WERI-Rb-1 (cell line): ENCODE measurements around the gene RTN4.
"Not testable (repeated sequence)": the region's sequence is repeated elsewhere in the genome, so short reads cannot be mapped to it uniquely, and the experiment has no call there.

Experiments used
- DNase-seq: peaks from one replicate; pipeline ENCODE4 v3.0.0-alpha.2; 2020
- H3K27ac ChIP-seq: fragments of 250-450 bp; sonication (Bioruptor Pico); 2 replicates; pipeline ENCODE4 v1.5.1; 2020; ENCODE audit warnings: mild to moderate bottlenecking, moderate library complexity
- H3K27me3 ChIP-seq: fragments of 250-450 bp; sonication (Bioruptor Pico); 2 replicates; pipeline ENCODE4 v1.5.1; 2021; ENCODE audit warnings: mild to moderate bottlenecking, low read depth, moderate library complexity; ENCODE audit not compliant: insufficient read depth, severe bottlenecking
- H3K36me3 ChIP-seq: fragments of 250-450 bp; sonication (Bioruptor Pico); 2 replicates; pipeline ENCODE4 v1.5.1; 2020; ENCODE audit warnings: mild to moderate bottlenecking, moderate library complexity
- H3K4me3 ChIP-seq: 2 replicates; pipeline ENCODE4 v1.5.1; 2011; ENCODE audit warnings: low read depth, mild to moderate bottlenecking, control low read depth, low read length
- H3K9me3 ChIP-seq: fragments of 250-450 bp; sonication (Bioruptor Pico); 2 replicates; pipeline ENCODE4 v1.5.1; 2021; ENCODE audit warnings: mild to moderate bottlenecking, moderate library complexity; ENCODE audit not compliant: severe bottlenecking
- CTCF ChIP-seq: IDR thresholded peaks from 2 replicates; pipeline ENCODE4 v1.5.1; 2011; ENCODE audit warnings: low read depth, mild to moderate bottlenecking, control low read depth, inconsistent platforms, low read length

RTN4 gene

GRCh38 chr2:55054106-55054875, 4.0 kb upstream of the RTN4 start:
- no peak overlapping the region for H3K4me3 ChIP-seq
- TF ChIP-seq CTCF: no peak
- H3K9me3 ChIP-seq: no peaks in the 10 kb centered on the region
- DNase-seq: no peak
- H3K27ac ChIP-seq: no peak overlapping the region
- H3K36me3 ChIP-seq: peaks cover 5% of the 10 kb centered on the region
- H3K27me3 ChIP-seq: no peaks in the 10 kb centered on the region

- not testable (repeated sequence) for H3K9me3 ChIP-seq, H3K4me3 ChIP-seq, H3K27me3 ChIP-seq, H3K27ac ChIP-seq, H3K36me3 ChIP-seq, DNase-seq
Observed at GRCh38 chr2:55053225-55053624, 3.0 kb upstream of the RTN4 start.

- TF ChIP-seq CTCF: no peak
- H3K9me3 ChIP-seq: no peaks in the 10 kb centered on the region
- peaks cover 15% of the 10 kb centered on the region for H3K36me3 ChIP-seq
- no peaks in the 10 kb centered on the region for H3K27me3 ChIP-seq
- no peak overlapping the region for H3K27ac ChIP-seq
- DNase-seq: no peak
- no peak overlapping the region for H3K4me3 ChIP-seq
Observed at GRCh38 chr2:55052129-55053061, 2.1 kb upstream of the RTN4 start.

DNA sequence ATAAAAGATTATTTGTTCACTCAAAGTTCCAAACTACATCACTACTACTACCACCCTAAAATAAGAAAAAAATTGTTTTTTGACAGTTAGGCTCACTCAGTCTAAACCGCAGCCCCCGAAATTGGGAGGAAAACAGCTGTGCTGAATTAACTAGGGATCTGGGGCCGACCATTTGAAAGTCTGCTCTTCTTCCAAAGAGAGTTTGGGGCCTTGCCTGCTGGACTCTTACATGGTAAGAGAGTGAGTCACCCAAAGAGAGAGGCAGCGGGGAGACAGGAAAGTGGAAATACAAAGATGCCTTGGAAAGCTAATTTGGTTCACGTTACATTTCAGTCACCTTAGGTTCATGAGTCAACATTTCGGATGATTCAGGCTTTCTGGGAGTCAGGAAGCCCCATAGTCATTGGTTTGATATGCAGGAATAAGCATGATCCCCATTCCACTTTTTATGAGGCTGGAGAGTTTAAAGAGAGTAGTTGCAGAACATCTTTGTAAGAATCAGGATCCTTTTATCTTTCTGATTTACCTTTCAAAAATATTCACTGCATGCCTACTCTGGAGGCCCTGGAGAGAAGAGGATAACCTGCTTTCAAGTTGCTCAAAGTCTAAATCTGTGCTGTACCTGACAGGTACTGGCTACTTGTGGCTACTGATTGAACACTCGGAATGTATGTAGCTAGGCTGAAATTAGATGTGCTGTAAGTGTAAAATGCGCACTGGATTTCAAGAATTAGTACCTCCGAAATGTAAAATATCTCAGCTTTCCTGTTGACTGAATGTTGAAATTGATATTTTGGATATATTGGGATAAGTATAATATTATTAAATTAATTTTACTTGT, 995 bp upstream of the RTN4 start:
- no peaks in the 10 kb centered on the region for H3K9me3 ChIP-seq
- H3K27me3 ChIP-seq: no peaks in the 10 kb centered on the region
- peak overlapping the region; percentile 65 for H3K27ac ChIP-seq
- H3K36me3 ChIP-seq: peaks cover 22% of the 10 kb centered on the region
- peak overlapping the region; percentile 84 for H3K4me3 ChIP-seq
- TF ChIP-seq CTCF: no peak
- DNase-seq: no peak

DNA sequence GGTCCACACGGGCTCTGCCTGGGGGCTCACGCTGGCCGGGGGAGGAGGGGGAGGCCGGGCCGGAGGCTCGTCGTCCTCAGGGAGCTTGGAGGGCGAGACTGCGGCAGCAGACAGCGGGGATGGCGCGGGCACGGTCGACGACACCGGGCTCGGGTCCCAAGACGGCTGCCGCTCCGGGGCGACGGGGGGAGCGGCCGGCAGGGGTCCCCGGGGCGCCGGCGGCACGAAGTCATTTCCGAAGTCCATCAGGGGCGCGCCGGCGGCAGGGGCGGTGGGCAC, 491 bp downstream of the RTN4 start:
- H3K9me3 ChIP-seq: no peaks in the 10 kb centered on the region
- no peak for TF ChIP-seq CTCF
- peaks cover 22% of the 10 kb centered on the region for H3K36me3 ChIP-seq
- no peaks in the 10 kb centered on the region for H3K27me3 ChIP-seq
- peak overlapping the region; percentile 96 for H3K27ac ChIP-seq
- H3K4me3 ChIP-seq: peak overlapping the region; percentile 84
- DNase-seq: no peak
